DMS53 treated with DMSO at 0.1 percent for 48 hours (cell line): ENCODE results near the gene FARP1.
"Not testable (repeated sequence)": the region's sequence is repeated elsewhere in the genome, so short reads cannot be mapped to it uniquely, and the experiment has no call there.

Source experiments
- DNase-seq: peaks from one replicate; lab custom pipeline; 2025; ENCODE audit not compliant: unreplicated experiment; lab: John Stamatoyannopoulos, UW

FARP1 gene

GRCh38 chr13:98254513-98254912, 111.6 kb downstream of the FARP1 start:
- no peak for DNase-seq

DNA sequence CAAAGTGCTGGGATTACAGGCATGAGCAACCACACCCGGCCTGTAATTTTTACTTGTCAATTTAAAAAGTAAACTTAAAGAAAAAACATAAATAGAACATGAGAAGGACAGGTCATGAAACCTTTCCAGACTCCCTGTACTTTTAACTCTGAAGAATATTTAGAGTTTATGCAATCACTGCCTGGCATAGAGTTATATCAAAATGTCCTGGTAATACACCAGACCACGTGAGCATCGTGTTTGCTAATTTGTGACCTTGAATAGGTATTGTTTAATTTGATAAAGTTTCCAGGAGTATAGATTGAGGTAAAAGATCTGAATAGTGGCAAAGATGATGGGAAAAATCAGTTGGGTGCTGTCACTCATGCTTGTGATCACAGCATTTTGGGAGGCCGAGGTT, 115.3 kb downstream of the FARP1 start:
- no peak for DNase-seq

DNA sequence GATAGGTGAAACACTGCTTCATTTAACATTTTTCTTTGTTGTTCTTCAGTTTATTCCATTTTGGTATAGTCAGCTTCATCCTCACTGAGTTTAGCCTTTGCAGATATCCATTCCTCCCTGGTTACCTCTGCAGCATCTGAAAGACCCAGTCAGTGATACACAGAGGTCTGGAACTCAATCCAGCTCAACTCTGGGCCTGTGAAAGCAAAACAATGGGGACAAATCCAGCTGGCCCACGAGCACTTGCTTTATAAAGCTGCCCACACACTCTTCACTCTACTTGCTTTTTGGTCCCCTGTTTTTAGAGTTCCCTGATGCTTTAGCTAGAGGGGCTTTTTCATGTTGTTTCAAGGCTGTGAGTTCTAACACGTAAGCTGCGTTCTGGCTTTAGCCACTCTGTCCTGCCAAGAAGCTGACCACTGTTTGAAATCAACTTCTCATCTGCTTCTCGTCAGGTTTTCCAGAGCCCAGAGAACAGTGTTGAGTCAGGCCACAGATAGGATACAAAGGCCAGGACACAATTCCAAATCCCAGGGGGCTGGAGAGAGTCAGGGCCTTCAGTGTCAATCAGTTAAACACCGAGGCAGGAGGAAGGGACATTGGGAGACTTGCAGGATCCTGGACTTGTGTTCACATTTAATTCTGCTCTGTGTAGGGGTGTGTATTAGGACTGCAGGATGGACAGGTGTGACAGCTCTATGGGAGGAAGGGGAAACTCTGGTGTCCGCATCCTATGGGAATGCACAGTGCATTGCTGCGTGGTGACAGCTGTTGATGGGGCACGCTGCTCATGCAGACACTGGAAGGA, 117.7 kb downstream of the FARP1 start:
- no peak for DNase-seq

DNA sequence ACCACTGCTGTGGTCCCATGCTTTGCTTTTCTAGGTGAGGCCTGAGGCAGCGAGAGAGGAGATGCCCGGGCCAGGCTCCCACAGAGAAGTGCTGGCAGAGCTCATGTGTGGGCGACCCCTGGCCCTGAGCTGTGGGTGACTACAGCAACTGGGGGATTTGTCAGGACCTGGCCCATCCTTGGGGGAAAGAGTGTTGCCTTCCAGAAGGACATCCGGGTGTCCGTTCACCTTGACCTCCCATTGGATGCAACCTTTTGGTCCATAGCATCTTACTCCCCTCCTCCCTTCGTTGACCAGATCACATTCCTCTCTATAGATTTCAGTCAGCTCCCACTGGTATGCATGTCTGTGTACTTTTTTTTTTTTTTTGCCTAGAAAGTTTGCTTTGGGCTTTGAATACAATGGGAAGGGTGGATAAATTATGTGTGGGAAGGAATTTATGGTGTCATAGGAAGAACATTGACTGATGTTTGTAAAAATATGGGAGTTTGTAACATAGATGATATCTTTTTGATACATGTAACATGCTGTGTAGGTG, 118.3 kb downstream of the FARP1 start:
- DNase-seq: no peak

DNA sequence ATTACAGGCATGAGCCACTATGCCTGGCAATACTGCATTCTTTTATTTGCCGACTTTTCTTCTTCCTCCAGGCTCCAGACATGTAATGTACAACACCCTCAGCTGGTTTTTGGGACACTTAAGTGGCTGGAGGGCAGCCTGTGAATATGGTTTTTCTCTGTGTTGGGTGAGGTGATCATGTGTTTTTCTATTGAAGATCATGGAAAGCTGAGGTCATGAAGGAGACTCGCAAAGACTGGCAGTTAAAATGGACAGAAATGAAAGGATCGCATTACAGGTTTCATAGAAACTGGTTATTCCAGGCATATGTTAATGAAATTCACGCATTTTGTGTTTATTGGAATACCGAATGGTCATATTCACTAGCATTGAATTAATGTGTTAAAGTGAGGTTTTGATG, 119.4 kb downstream of the FARP1 start:
- no peak for DNase-seq

GRCh38 chr13:98263841-98264240, 120.9 kb downstream of the FARP1 start:
- no peak for DNase-seq

DNA sequence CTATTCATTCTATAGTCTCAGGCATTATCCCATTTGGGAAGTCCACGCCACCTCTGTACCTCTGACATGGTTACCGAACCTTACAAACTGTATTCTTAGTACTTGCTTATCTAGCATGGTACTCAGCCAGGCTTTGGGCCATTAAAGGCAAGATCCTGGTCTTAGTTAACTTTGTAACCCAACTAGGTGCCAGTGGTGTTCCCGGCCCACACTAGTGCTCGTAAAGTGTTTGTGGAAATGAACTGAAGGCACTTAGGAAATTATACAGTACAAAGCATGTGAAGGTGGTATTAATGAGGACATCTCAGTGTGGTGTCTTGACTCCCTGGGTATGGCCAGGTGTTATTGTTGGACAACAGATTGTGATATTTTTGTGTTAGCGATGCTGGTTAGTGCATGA, 122.0 kb downstream of the FARP1 start:
- DNase-seq: no peak

GRCh38 chr13:98265692-98266551, 123.0 kb downstream of the FARP1 start:
- no peak for DNase-seq

- no peak for DNase-seq
Measured at GRCh38 chr13:98267080-98267912, 124.4 kb downstream of the FARP1 start.

- DNase-seq: no peak
Measured at GRCh38 chr13:98269386-98269785, 126.5 kb downstream of the FARP1 start.

- DNase-seq: no peak
Measured at GRCh38 chr13:98270819-98271218, 127.9 kb downstream of the FARP1 start.

DNA sequence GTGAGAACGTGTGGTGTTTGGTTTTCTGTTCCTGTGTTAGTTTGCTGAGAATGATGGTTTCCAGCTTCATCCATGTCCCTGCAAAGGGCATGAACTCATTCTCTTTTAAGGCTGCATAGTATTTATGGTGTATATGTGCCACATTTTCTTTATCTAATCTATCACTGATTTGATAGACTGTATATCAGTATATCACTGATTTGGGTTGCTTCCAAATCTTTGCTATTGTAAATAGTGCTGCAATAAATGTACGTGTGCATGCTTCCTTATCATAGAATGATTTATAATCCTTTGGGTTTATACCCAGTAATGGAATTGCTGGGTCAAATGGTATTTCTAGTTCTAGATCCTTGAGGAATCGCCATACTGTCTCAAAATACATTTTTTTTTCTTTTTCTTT, 128.8 kb downstream of the FARP1 start:
- DNase-seq: not testable (repeated sequence)

DNA sequence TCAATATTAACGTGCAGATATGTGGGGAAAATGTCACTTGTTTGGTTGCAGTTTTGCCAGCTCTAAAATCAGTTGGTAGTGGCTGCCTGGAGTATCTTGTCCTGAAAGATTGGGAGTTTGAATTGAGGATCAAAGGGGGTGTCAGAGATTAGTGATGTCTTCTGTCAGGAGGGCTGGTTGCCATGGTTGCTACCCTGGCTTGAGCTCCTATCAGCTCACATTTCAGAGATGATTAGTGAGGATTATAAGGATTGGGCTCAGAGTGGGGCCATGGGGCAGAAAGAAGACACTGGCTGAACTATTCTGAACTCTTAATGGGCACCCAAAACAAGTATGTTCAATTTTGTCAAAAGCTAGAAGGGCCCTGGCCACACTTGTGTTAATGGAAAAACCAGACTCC, 129.7 kb downstream of the FARP1 start:
- DNase-seq: no peak

- no peak for DNase-seq
Measured at GRCh38 chr13:98273067-98273823, 130.4 kb downstream of the FARP1 start.

DNA sequence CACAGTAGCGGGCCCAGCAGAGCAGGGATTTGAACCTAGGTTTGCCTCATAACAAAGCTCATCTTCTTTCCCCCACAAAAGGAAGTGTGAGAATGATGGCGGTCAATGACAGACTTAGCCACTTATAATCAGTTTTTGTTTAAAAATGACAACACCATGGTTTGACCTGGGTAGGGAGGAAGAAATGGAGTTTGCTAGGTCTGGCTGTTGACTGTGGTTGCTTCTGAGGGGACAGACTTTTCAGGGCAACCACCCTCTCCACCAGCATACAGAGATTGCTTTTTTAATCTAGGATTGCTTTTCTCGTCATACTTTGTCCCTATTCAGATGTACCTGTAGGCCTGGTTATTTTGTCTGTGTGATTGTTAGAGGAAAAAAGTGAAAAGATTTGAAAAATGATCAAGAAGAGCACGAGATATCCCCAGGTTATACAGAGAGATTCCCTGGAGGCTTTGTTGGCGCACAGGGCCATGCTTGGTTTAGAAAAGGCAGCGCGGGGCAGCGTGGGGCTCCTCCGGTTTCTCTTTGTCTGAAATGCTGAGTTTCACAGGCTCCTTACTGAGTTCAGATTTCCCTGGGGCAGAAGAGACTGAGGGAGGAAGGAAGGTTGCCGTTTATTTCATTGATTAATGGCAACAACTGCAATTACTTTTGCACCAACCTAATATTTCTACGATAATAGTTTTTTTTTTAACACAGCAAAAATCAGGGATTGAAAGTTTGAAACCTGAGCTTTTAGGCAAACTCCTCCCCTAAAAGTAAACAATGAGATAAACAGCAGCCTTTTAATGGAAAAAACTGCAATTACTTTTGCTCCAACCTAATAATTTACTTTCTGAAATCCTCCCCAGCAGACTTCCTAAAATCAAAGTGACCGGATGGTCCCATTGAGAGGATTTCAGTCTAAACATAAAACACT, 131.2 kb downstream of the FARP1 start:
- no peak for DNase-seq

- DNase-seq: no peak
Measured at GRCh38 chr13:98274921-98275487, 132.1 kb downstream of the FARP1 start.

- DNase-seq: no peak
Measured at GRCh38 chr13:98275681-98276171, 132.8 kb downstream of the FARP1 start.

DNA sequence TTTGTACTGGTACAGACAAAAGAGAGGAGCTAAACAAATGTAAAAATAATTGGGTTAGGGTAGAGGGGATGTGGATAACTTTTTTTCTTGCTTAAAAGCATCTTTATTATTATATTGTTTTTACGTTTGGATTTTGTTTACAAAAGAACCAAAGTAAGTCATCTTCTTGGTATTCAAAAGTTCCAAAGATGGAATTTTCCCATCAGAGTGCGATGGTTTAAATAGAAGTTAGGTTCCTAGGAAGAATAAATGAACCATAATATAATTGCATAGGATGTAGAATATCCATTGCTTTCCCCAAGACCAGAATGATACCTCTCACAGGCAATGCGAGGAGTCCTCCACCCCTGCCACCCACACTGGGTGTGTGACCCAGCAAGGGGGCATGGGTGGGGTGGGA, 133.6 kb downstream of the FARP1 start:
- no peak for DNase-seq
